RWPE2 (cell line): ENCODE results near the gene C20orf204.

Source experiments
- ATAC-seq: fragments of 200-7000 bp; cut with Tn5 transposase; 3 replicates; pipeline ENCODE4 v1.9.1; 2021; ENCODE audit warnings: low read depth
- DNase-seq: peaks from one replicate; pipeline ENCODE4 v3.0.0-alpha.2; 2020; ENCODE audit warnings: low spot score
- H3K27ac ChIP-seq: fragments of 450-650 bp; 2 replicates; pipeline ENCODE4 v1.5.1; 2017; ENCODE audit warnings: mild to moderate bottlenecking; ENCODE audit not compliant: poor library complexity, severe bottlenecking
- H3K27me3 ChIP-seq: fragments of 250-450 bp; sonication (Bioruptor Pico); 2 replicates; pipeline ENCODE4 v1.5.1; 2021; ENCODE audit warnings: mild to moderate bottlenecking, moderate library complexity; ENCODE audit not compliant: insufficient read depth, poor library complexity, severe bottlenecking
- H3K36me3 ChIP-seq: fragments of 250-450 bp; sonication (Bioruptor Pico); 2 replicates; pipeline ENCODE4 v1.5.1; 2020; ENCODE audit warnings: low read depth, mild to moderate bottlenecking, moderate library complexity
- H3K4me1 ChIP-seq: fragments of 250-450 bp; sonication (Bioruptor Pico); 2 replicates; pipeline ENCODE4 v1.5.1; 2021; ENCODE audit warnings: mild to moderate bottlenecking, moderate library complexity; ENCODE audit not compliant: insufficient read depth, poor library complexity, severe bottlenecking
- H3K4me3 ChIP-seq: fragments of 250-450 bp; sonication (Bioruptor Pico); 2 replicates; pipeline ENCODE4 v1.5.1; 2021; ENCODE audit warnings: mild to moderate bottlenecking, moderate library complexity; ENCODE audit not compliant: severe bottlenecking
- H3K9me3 ChIP-seq: fragments of 250-450 bp; sonication (Bioruptor Pico); 2 replicates; pipeline ENCODE4 v1.5.1; 2021; ENCODE audit warnings: mild to moderate bottlenecking, moderate library complexity; ENCODE audit not compliant: severe bottlenecking
- TF ChIP-seq, protein P1 (sequence below): fragments of 450-650 bp; IDR thresholded peaks from one replicate; pipeline ENCODE4 v1.5.1; 2017; ENCODE audit warnings: mild to moderate bottlenecking, moderate library complexity; ENCODE audit not compliant: poor library complexity, severe bottlenecking

Gene C20orf204

DNA sequence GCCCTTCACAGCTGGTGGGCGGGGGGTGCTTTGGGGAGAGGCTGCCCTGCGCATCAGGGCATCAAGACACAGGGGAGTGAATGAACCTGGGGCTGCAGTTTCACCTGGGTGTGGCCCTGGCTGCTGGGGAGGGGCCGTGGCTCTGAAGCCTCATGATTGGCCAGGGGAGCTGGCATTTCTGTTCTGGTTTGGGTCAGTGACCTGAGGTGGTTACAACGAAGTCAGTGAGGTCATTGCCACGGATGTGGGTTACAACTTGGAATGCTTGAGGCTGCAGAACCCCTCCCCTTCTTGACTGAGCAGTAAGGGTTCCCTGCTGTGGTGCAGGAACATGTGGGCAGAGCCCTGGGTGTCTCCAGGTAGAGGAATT is 30.0 kb downstream of the C20orf204 start:
- H3K27ac ChIP-seq: peak overlapping the region; percentile 62
- peak; percentile 61 for ATAC-seq

DNA sequence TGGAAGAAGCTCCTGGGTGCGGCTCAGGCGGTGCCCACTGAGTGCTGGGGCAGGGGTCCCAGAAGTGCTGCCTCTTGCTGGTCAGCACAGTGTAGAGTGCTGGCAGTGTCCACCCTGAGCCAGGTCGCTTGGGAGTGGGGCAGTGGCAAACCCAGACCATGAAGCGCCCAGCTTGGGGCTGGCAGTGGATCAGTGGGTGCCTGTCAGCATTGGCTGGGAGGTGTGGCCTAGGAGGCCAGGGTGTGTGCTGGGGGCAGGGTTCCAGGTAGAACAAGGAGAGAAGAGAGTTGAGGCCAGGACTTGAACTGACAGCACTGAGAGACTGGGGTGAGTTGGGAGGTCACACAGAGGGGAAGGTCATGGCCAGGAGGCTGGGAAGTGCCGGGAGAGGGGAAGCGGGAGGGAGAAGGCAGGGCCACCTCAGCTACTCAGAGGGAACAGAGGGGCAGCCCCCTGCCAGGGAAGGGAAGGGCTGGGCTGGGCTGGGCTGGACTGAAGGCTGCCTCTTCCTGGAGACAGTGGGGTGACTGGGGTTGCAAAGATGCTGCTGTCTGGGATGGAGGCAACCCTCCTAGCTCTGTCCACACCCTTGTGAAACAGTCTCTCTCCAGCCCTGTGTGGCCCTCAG is 31.1 kb downstream of the C20orf204 start:
- TF ChIP-seq, protein P1, sequence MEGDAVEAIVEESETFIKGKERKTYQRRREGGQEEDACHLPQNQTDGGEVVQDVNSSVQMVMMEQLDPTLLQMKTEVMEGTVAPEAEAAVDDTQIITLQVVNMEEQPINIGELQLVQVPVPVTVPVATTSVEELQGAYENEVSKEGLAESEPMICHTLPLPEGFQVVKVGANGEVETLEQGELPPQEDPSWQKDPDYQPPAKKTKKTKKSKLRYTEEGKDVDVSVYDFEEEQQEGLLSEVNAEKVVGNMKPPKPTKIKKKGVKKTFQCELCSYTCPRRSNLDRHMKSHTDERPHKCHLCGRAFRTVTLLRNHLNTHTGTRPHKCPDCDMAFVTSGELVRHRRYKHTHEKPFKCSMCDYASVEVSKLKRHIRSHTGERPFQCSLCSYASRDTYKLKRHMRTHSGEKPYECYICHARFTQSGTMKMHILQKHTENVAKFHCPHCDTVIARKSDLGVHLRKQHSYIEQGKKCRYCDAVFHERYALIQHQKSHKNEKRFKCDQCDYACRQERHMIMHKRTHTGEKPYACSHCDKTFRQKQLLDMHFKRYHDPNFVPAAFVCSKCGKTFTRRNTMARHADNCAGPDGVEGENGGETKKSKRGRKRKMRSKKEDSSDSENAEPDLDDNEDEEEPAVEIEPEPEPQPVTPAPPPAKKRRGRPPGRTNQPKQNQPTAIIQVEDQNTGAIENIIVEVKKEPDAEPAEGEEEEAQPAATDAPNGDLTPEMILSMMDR: no peak
- Histone ChIP-seq H3K27ac (peak overlapping the region; percentile 62), H3K9me3 (no peaks in the 10 kb centered on the region), H3K36me3 (no peaks in the 10 kb centered on the region), H3K4me1 (peaks cover 30% of the 10 kb centered on the region), H3K27me3 (no peaks in the 10 kb centered on the region), H3K4me3 (no peak overlapping the region)
- DNase-seq (no peak), ATAC-seq (no peak)

More for the DNA sequence above, 30.0 kb downstream of the C20orf204 start:
- Histone ChIP-seq H3K4me3 (no peak overlapping the region), H3K4me1 (peaks cover 30% of the 10 kb centered on the region), H3K27me3 (no peaks in the 10 kb centered on the region), H3K36me3 (no peaks in the 10 kb centered on the region), H3K9me3 (no peaks in the 10 kb centered on the region)
- DNase-seq: no peak
- TF ChIP-seq, protein P1: no peak

DNA sequence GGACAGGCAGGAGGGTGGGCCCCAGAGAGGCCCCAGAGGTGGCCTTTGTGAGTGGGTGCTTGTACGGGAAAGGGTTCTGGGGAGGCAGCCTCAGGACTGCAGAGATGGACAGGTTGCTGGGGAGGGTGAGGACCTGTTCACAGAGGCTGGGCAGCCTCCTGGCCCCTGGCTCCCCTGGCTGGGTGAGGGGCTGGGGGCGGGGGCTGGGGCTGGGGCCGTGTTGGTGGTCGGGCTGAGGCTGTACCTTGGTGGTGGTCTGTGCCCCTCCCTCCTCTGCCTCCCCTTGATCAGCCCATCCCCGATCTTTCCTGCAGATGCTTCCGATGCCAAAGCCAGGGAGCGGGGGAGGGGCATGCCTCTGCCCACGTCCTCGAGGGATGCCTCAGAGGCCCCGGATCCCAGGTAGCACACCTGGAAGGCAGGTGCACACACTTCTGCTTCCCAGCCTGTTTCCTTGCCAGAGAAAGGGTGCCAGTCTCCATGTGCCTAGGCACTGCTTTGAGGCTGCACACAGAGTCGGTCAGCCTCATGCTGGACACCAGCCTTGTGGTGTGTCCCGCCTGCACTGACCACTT is 31.8 kb downstream of the C20orf204 start:
- Histone ChIP-seq H3K4me3 (no peak overlapping the region), H3K27me3 (no peaks in the 10 kb centered on the region), H3K27ac (no peak overlapping the region), H3K36me3 (no peaks in the 10 kb centered on the region), H3K9me3 (no peaks in the 10 kb centered on the region), H3K4me1 (peaks cover 30% of the 10 kb centered on the region)
- DNase-seq (no peak), ATAC-seq (no peak)
- TF ChIP-seq, protein P1: no peak

DNA sequence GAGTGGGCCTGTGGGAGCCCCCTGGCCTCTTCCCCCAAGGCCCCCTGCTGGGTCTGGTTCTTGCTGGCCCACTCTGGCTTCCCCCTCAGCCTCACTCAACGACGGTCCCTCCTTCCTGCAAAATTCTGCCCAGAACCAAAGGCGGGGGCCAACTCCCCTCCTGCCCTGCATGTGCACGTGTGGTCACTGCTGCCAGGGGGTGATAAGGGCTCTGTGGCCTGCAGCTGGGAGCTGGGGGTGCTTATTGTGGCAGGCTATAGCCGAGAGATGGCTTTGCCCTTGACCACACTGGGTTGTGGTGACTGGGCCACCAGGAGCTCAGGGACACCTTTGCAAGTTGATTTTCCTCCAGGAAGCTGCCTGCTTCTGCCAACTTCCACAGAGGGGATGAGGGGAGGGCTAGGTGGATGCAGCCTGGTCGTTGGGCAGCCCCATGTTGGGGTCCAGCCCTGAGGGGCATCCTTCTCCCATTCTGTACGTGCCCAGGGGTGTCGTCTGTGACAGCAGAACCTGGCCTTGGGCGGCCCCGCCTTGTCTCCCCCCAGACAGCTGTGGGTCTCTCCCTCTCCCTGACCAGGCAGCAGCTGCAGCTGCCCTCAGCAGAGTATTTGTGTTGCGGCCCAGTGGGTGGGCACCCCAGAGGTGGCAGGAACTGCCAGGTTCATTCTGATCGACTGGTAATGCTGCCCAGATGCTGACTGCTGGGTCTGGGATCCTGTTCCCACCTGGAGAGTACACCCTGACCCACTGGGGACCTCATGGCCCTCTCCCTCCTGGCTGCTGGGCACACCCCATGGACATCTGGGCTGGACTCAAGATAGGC is 32.6 kb downstream of the C20orf204 start:
- no peak overlapping the region for H3K4me3 ChIP-seq
- no peaks in the 10 kb centered on the region for H3K9me3 ChIP-seq
- DNase-seq: peak; percentile 84
- TF ChIP-seq, protein P1: no peak
- peaks cover 30% of the 10 kb centered on the region for H3K4me1 ChIP-seq
- H3K27me3 ChIP-seq: no peaks in the 10 kb centered on the region
- ATAC-seq: no peak
- no peaks in the 10 kb centered on the region for H3K36me3 ChIP-seq
- H3K27ac ChIP-seq: no peak overlapping the region
